ENCODE measurements around the gene NSF.
"Not testable (repeated sequence)": the region's sequence is repeated elsewhere in the genome, so short reads cannot be mapped to it uniquely, and the experiment has no call there.

Gene NSF

DNA sequence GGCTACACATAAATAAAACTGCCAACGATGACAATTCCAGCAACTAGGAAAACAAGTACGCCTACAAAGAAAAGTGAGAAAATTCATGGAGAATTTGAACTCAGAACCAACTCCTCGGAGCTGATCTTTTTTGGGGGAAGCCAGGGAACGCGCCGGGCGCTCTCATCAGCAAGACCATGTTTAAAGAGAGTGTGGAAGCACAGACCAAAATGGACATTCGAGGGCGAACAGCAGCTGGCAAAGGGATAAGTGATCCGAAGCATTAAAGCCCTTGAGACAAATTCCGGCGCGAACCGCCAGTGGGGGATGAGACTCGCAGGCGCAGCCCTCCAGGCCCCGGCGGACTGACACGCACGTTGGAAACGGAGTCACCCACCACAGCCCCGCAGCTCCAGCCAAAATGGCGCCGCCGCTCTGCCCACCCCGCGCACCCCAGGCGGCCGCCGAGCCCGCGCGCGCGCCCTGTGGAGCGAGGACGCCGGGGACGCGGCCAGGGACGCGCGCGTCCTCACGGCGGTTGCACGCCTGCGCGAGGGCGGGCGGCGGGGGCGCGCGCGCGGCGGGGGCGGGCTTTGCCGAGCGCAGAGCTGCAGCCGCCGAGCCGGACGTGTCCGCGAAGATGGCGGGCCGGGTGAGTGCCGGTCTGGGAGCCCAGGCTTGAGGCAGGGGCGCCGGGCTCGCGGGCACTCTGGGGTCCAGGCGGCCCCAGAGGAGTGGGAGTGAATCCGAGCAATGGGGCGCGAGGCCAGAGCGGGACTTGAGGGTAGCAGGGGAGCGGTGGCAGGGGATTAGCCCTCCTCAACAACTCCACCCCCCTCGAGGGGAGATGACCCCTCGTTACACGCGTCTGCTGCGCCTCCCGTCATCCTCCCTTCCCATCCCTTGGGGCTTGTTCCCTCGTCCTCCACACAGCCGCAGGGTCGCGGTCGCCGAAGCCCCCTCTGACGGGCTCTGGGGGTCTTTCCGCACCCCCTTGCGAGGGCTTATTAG, at the start of gene NSF:
NSF (plus strand) TSS at position 513 of the 990 bp plus-strand sequence; CDS start at position 620, 107 bp downstream.
- not testable (repeated sequence) for H3K9me3 ChIP-seq (ENCODE audit: control insufficient read depth, insufficient read depth, low read length); H3K4me1 ChIP-seq (ENCODE audit: control insufficient read depth, low read length); H3K79me2 ChIP-seq (ENCODE audit: control insufficient read depth, low read length); H3K4me2 ChIP-seq (ENCODE audit: low read length); H3K36me3 ChIP-seq (ENCODE audit: control insufficient read depth, low read length); H3F3A ChIP-seq (ENCODE audit: control insufficient read depth, insufficient read depth); H3K27ac ChIP-seq (ENCODE audit: low read depth, low read length); H3K4me3 ChIP-seq (ENCODE audit: low read length); H3K9me2 ChIP-seq (replicated peaks; ENCODE audit: control insufficient read depth, low read length); H4K20me1 ChIP-seq (ENCODE audit: control insufficient read depth, insufficient read depth, low read depth, low read length); H3K27me3 ChIP-seq (ENCODE audit: control insufficient read depth, low read length)

DNA sequence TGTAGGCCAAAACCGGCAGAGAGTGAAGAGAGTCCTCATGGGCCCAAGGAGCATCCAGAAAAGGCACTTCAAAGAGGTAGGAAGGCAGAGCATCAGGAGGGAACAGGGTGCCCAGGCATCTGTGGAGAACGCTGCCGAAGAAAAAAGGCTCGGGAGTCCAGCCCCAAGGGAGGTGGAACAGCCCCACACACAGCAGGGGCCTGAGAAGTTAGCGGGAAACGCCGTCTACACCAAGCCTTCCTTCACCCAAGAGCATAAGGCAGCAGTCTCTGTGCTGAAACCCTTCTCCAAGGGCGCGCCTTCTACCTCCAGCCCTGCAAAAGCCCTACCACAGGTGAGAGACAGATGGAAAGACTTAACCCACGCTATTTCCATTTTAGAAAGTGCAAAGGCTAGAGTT, 41.9 kb upstream of the NSF start:
- not testable (repeated sequence) for H3K27ac ChIP-seq (ENCODE audit: low read depth, low read length); H4K20me1 ChIP-seq (ENCODE audit: control insufficient read depth, insufficient read depth, low read depth, low read length); H3K4me3 ChIP-seq (ENCODE audit: low read length); H3K36me3 ChIP-seq (ENCODE audit: control insufficient read depth, low read length); H3K9me3 ChIP-seq (ENCODE audit: control insufficient read depth, insufficient read depth, low read length); H3K27me3 ChIP-seq (ENCODE audit: control insufficient read depth, low read length); H3K4me2 ChIP-seq (ENCODE audit: low read length); H3F3A ChIP-seq (ENCODE audit: control insufficient read depth, insufficient read depth); H3K4me1 ChIP-seq (ENCODE audit: control insufficient read depth, low read length); H3K79me2 ChIP-seq (ENCODE audit: control insufficient read depth, low read length); H3K9me2 ChIP-seq (replicated peaks; ENCODE audit: control insufficient read depth, low read length)

DNA sequence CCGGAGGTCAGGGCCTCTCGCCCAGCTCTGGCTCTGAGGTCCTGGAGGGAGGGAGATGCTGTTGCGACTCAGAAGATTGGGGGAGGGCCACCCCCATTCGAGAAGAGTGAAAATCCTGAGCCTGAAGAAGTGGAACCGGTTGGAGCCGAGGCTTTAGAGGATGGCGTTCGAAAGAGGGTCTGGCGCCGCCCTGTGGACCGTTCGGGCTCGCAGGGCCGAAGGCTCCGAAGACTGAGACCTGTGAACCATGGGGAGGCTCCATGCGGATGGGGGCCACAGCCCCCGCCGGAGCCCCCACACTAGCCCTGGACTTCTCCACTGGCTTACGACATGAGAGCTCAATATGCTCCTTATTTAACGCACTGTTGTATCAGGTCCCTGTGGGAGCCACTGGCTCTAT, 31.3 kb upstream of the NSF start:
- not testable (repeated sequence) for H3K9me2 ChIP-seq (replicated peaks; ENCODE audit: control insufficient read depth, low read length); H3K27ac ChIP-seq (ENCODE audit: low read depth, low read length); H3K9me3 ChIP-seq (ENCODE audit: control insufficient read depth, insufficient read depth, low read length)

DNA sequence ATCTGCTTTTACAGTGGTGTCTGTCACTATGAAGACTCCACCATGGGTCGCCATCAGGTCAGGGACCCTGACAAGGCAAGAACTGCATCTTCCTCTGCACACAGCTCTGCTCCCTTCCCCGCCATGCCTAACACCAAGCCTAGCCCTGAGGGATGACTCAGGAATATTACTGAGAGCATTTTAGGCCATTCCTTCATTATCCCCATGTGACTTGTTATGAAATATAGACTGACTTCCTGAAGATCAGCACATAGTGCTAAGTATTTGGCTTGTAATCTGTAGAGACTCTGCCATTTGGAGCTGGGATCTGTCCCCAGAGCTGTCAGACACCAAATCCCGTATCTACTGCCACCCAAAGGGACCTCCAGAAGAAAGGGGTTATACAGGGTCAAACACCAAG, 30.4 kb upstream of the NSF start:
- not testable (repeated sequence) for H3K4me3 ChIP-seq (ENCODE audit: low read length); H3K36me3 ChIP-seq (ENCODE audit: control insufficient read depth, low read length); H3K4me1 ChIP-seq (ENCODE audit: control insufficient read depth, low read length); H3F3A ChIP-seq (ENCODE audit: control insufficient read depth, insufficient read depth); H3K27me3 ChIP-seq (ENCODE audit: control insufficient read depth, low read length); H3K4me2 ChIP-seq (ENCODE audit: low read length); H3K9me2 ChIP-seq (replicated peaks; ENCODE audit: control insufficient read depth, low read length); H3K27ac ChIP-seq (ENCODE audit: low read depth, low read length); H3K79me2 ChIP-seq (ENCODE audit: control insufficient read depth, low read length); H4K20me1 ChIP-seq (ENCODE audit: control insufficient read depth, insufficient read depth, low read depth, low read length); H3K9me3 ChIP-seq (ENCODE audit: control insufficient read depth, insufficient read depth, low read length)

More for the DNA sequence above, 31.3 kb upstream of the NSF start:
- H3K4me3 ChIP-seq (ENCODE audit: low read length); H3K27me3 ChIP-seq (ENCODE audit: control insufficient read depth, low read length); H3F3A ChIP-seq (ENCODE audit: control insufficient read depth, insufficient read depth); H4K20me1 ChIP-seq (ENCODE audit: control insufficient read depth, insufficient read depth, low read depth, low read length); H3K4me2 ChIP-seq (ENCODE audit: low read length); H3K79me2 ChIP-seq (ENCODE audit: control insufficient read depth, low read length); H3K4me1 ChIP-seq (ENCODE audit: control insufficient read depth, low read length); H3K36me3 ChIP-seq (ENCODE audit: control insufficient read depth, low read length): not testable (repeated sequence)

DNA sequence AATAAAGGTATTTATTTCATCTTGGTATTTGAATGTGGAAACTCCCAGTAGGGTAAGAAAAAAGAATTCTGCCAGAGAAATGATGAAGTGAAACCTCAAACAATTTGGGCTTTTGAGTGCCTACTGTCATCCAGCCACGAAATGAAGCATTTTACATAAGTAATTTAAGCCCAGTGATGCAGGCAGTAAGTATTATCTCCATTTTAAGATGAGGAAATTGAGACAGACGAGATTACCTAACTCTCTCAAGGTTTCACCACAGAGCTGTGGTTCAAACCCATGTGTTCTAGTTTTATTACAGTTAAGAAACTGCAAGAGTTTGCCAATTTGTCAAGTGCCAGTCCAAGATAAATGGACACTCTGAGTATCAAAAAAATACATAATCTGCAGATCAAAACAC, 24.2 kb upstream of the NSF start:
- H3F3A ChIP-seq (ENCODE audit: control insufficient read depth, insufficient read depth); H3K27me3 ChIP-seq (ENCODE audit: control insufficient read depth, low read length); H4K20me1 ChIP-seq (ENCODE audit: control insufficient read depth, insufficient read depth, low read depth, low read length); H3K9me2 ChIP-seq (replicated peaks; ENCODE audit: control insufficient read depth, low read length); H3K4me2 ChIP-seq (ENCODE audit: low read length); H3K79me2 ChIP-seq (ENCODE audit: control insufficient read depth, low read length); H3K9me3 ChIP-seq (ENCODE audit: control insufficient read depth, insufficient read depth, low read length); H3K4me1 ChIP-seq (ENCODE audit: control insufficient read depth, low read length); H3K4me3 ChIP-seq (ENCODE audit: low read length); H3K36me3 ChIP-seq (ENCODE audit: control insufficient read depth, low read length); H3K27ac ChIP-seq (ENCODE audit: low read depth, low read length): not testable (repeated sequence)

DNA sequence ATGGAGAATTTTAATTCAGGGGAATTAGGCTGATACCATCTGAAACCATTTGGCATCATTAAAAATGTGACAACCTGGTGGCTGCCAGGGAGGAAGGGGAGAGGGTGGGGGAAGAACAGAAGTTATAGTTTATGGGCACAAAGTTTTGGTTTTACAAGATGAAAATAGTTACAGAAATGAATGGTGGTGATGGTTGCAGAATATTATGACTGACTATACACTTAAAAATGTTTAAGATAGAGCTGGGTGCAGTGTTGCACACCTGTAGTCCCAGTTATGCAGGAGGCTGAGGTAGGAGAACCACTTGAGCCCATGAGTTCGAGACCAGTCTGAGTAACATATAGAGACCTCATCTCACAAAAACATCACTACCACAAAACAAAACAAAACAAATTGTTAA, 23.5 kb upstream of the NSF start:
- H3K36me3 ChIP-seq (ENCODE audit: control insufficient read depth, low read length); H3K4me3 ChIP-seq (ENCODE audit: low read length); H3K79me2 ChIP-seq (ENCODE audit: control insufficient read depth, low read length); H3K27me3 ChIP-seq (ENCODE audit: control insufficient read depth, low read length); H3K9me2 ChIP-seq (replicated peaks; ENCODE audit: control insufficient read depth, low read length); H3K27ac ChIP-seq (ENCODE audit: low read depth, low read length); H3F3A ChIP-seq (ENCODE audit: control insufficient read depth, insufficient read depth); H3K9me3 ChIP-seq (ENCODE audit: control insufficient read depth, insufficient read depth, low read length); H3K4me1 ChIP-seq (ENCODE audit: control insufficient read depth, low read length); H4K20me1 ChIP-seq (ENCODE audit: control insufficient read depth, insufficient read depth, low read depth, low read length); H3K4me2 ChIP-seq (ENCODE audit: low read length): not testable (repeated sequence)

DNA sequence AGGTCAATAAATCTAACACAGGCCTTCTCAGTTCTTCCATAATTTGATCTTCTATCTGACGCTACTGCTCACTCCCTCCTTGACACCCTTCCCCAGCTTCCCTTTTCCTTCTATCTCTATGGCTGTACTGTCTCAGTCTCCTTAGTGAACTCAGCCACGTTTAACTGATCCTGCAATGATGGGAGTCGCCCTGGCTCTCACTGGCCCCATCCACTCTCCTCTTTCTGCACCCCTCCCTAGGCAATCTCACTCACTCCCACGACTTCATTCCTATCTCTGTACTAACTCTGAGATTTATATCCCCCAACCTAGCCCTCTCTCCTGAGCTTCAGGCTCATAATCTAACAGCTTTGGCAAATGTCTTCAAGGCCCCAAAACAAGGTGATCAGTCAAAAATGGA, 18.7 kb upstream of the NSF start:
- H4K20me1 ChIP-seq (ENCODE audit: control insufficient read depth, insufficient read depth, low read depth, low read length); H3F3A ChIP-seq (ENCODE audit: control insufficient read depth, insufficient read depth); H3K79me2 ChIP-seq (ENCODE audit: control insufficient read depth, low read length); H3K27ac ChIP-seq (ENCODE audit: low read depth, low read length); H3K4me2 ChIP-seq (ENCODE audit: low read length); H3K9me3 ChIP-seq (ENCODE audit: control insufficient read depth, insufficient read depth, low read length); H3K4me3 ChIP-seq (ENCODE audit: low read length); H3K4me1 ChIP-seq (ENCODE audit: control insufficient read depth, low read length); H3K36me3 ChIP-seq (ENCODE audit: control insufficient read depth, low read length); H3K9me2 ChIP-seq (replicated peaks; ENCODE audit: control insufficient read depth, low read length); H3K27me3 ChIP-seq (ENCODE audit: control insufficient read depth, low read length): not testable (repeated sequence)

DNA sequence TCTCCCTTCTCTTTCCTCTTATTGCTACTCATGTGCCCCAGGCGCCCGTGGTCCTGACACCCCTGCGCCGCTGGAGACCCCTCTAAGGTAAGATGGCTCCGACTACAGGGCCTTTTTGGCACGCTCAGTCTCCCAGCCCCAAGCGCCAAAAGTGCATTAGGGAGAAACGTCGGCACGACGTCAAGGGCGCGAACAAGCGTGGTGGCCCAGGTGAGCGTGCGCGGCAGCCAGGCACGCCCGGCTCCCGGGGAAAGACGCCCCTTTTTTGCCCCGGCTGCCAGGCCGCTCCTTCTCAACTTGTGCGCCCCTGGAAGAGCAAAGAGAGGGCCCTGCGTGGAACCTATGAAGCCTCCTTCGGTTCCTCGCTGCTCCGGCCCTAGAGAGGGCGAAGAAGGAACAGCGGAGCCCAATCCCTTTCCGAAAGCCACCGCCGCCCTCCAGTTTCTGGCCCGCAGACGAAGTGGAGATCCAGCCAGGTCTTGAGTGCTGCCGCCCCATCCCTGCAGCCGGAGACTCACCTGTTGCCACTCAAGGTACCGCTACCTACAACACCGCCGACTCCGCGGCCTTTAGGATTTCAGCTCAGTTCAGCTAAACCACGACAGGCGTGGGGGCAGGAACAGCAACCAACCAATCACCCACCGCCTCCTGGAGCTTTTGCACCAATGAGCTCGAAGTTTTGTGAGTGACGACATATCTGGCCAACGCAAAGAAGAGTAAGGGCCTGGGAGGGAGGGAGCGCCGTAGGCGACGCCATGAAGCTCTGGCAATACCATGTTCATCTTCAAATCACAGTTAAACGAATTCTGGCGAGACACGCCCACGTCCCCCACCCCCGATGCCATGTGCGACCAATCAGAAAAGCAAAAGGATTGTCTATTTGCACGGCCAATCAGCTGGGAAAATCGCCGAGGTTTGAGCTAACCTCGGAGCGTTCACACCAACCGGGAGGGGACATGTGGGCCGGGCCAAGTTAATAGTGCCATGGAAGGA, 11.1 kb upstream of the NSF start, which contains the start of gene ARL17A:
ARL17A (minus strand) TSS at position 609 of the 993 bp plus-strand sequence. CDS start 3,369 bp downstream, outside the sequence.
- peak within 1 kb of the TSS; percentile 49 for H3K4me3 ChIP-seq (ENCODE audit: low read length)
- not testable (repeated sequence) for H3K4me1 ChIP-seq (ENCODE audit: control insufficient read depth, low read length); H3K9me2 ChIP-seq (replicated peaks; ENCODE audit: control insufficient read depth, low read length); H3K4me2 ChIP-seq (ENCODE audit: low read length); H3F3A ChIP-seq (ENCODE audit: control insufficient read depth, insufficient read depth); H3K9me3 ChIP-seq (ENCODE audit: control insufficient read depth, insufficient read depth, low read length); H3K27ac ChIP-seq (ENCODE audit: low read depth, low read length); H3K36me3 ChIP-seq (ENCODE audit: control insufficient read depth, low read length); H3K79me2 ChIP-seq (ENCODE audit: control insufficient read depth, low read length); H3K27me3 ChIP-seq (ENCODE audit: control insufficient read depth, low read length); H4K20me1 ChIP-seq (ENCODE audit: control insufficient read depth, insufficient read depth, low read depth, low read length)
